ENCODE data around the gene TMEM61.

Gene TMEM61

GRCh38 chr1:54998100-54998499 lies 17.7 kb downstream of the TMEM61 start:
- TF ChIP-seq CTCF (IDR thresholded peaks at IDR 0.05; ENCODE audit: insufficient read depth, low read depth, low read length, missing control alignments), result no peak
- H3K4me3 ChIP-seq (ENCODE audit: low read length), result no peak overlapping the region
- DNase-seq (ENCODE audit: low read depth), result no peak

GRCh38 chr1:54998677-54999076 lies 18.2 kb downstream of the TMEM61 start, which contains the start of gene BSND:
Gene BSND (plus strand): TSS chr1:54998933. CDS start chr1:54999187, 254 bp downstream.
- DNase-seq (ENCODE audit: low read depth), result no peak
- H3K4me3 ChIP-seq (ENCODE audit: low read length), result no peak within 1 kb of the TSS
- no peak for TF ChIP-seq CTCF (IDR thresholded peaks at IDR 0.05; ENCODE audit: insufficient read depth, low read depth, low read length, missing control alignments)

- no peak for DNase-seq (ENCODE audit: low read depth)
Observed at GRCh38 chr1:55000110-55001085, 20.0 kb downstream of the TMEM61 start.

GRCh38 chr1:55001311-55001710 lies 20.9 kb downstream of the TMEM61 start:
- no peak for DNase-seq (ENCODE audit: low read depth)

More at GRCh38 chr1:55000110-55001085, 20.0 kb downstream of the TMEM61 start:
- no peak overlapping the region for H3K4me3 ChIP-seq (ENCODE audit: low read length)
- no peak for TF ChIP-seq CTCF (IDR thresholded peaks at IDR 0.05; ENCODE audit: insufficient read depth, low read depth, low read length, missing control alignments)

GRCh38 chr1:55002686-55003085 lies 22.3 kb downstream of the TMEM61 start:
- DNase-seq (ENCODE audit: low read depth), result no peak
- H3K4me3 ChIP-seq (ENCODE audit: low read length), result no peak overlapping the region
- TF ChIP-seq CTCF (IDR thresholded peaks at IDR 0.05; ENCODE audit: insufficient read depth, low read depth, low read length, missing control alignments), result no peak

More at GRCh38 chr1:55001311-55001710, 20.9 kb downstream of the TMEM61 start:
- no peak overlapping the region for H3K4me3 ChIP-seq (ENCODE audit: low read length)
- TF ChIP-seq CTCF (IDR thresholded peaks at IDR 0.05; ENCODE audit: insufficient read depth, low read depth, low read length, missing control alignments), result no peak

- no peak for DNase-seq (ENCODE audit: low read depth)
- H3K4me3 ChIP-seq (ENCODE audit: low read length), result no peak overlapping the region
- no peak for TF ChIP-seq CTCF (IDR thresholded peaks at IDR 0.05; ENCODE audit: insufficient read depth, low read depth, low read length, missing control alignments)
Observed at GRCh38 chr1:55005351-55006140, 25.1 kb downstream of the TMEM61 start.

All from epithelial cell of esophagus (primary cell).